GM18507 (cell line): Measurements from ENCODE around the gene ACAD10.
A peak's percentile ranks its signal among the peaks of the same experiment; 100 is the strongest.
"Not testable (repeated sequence)": the region's sequence is repeated elsewhere in the genome, so short reads cannot be mapped to it uniquely, and the experiment has no call there.

Experiments
- DNase-seq: peaks from one replicate; pipeline ENCODE4 v3.0.0; 2011; ENCODE audit warnings: low read depth; ENCODE audit not compliant: insufficient read length; ENCODE audit errors: extremely low spot score
- FAIRE-seq: peaks from 2 replicates; lab custom pipeline; 2011; peaks lifted over from hg19 to GRCh38; lab: Jason Lieb, UNC

ACAD10 gene

DNA sequence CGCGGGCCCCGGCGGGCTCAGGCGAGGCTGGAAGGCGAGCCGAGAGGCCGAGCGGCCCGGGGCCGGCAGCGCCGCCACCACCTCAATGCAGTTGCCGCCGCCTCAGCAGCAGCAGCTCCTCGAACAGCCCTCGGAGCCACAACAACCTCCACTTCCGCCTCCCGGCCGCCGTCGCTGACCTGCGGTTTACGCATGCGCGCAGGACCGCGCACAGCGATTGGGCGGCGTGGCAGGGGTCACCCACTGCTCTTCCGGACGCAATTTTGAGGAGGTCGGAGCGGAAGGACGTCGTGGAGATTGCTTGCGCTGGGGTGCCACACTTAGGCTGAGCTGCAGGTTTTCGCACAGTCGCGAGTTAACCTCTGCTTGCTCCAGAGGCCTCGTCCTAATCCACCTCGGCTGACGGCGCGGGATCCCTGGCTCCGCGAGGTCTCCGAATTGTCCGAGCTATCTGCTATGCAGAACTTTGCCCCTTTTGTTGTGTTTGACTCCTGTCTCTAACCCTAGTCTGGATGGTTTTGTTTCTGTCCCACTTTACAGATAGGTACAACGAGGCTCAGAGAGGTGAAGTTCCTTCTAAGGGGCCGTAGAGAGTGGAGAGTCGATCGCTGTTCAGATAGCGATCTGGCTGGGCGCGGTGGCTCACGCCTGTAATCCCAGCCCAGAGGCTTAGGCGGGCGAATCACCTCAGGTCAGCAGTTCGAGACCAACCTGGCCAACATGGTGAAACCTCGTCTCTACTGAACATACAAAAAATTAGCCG lies at the start of gene ACAD10, which contains the start of gene BRAP:
Gene ACAD10 (plus strand): TSS at position 243 of the 763 bp plus-strand sequence. CDS start 6,657 bp downstream, outside the sequence.
Gene BRAP (minus strand): TSS at position 146 of the 763 bp plus-strand sequence. CDS start 164 bp downstream, outside the sequence.
- FAIRE-seq (peak; percentile 96), DNase-seq (peak; percentile 97)

- DNase-seq: no peak
- no peak for FAIRE-seq
These were observed 49.5 kb upstream of the ACAD10 start for GRCh38 chr12:111636209-111636945.

GRCh38 chr12:111638556-111638955 lies 47.3 kb upstream of the ACAD10 start:
- FAIRE-seq (no peak), DNase-seq (no peak)

GRCh38 chr12:111640506-111640905 lies 45.3 kb upstream of the ACAD10 start:
- no peak for DNase-seq
- no peak for FAIRE-seq

GRCh38 chr12:111642681-111643426 lies 43.0 kb upstream of the ACAD10 start:
- DNase-seq (no peak), FAIRE-seq (no peak)

DNA sequence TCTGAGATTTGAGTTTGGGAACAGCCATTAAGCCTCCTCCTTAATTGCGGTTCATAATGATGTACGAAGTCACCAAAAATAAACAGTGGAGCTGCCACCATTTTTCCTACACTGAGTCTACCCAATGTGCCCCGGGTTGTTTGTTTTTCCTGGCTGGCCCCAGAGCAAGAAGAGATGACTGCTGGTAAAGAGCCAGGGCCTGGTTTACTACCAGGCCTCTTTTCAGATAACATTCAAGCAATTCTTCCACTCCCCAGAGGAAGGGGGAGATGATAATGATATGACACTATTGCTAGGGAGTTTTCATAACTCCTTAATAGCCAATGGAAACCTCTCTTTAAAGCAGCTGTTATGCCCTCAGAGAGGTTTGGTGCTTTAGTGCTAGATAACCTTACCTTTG lies 42.4 kb upstream of the ACAD10 start:
- no peak for DNase-seq

DNA sequence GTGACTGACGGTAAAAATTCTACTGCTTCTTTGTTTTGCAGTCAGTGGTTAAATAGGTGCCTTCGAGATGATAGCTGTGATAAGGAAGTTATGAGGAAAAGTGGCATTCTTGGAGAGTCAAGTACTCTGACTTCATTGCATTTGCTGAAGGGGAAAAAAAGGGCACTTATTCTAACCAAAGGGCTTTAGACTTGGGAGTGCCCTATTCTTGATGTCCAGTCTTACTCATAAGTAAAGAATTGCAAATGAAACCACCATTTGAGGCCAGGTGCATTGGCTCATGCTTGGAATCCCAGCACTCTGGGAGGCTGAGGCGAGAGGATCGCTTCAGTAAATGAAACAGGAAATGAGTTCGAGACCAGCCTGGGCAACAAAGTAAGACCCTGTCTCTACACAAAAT lies 40.4 kb upstream of the ACAD10 start:
- no peak for FAIRE-seq
- DNase-seq: no peak

More for the DNA sequence above, 42.4 kb upstream of the ACAD10 start:
- FAIRE-seq: no peak

DNA sequence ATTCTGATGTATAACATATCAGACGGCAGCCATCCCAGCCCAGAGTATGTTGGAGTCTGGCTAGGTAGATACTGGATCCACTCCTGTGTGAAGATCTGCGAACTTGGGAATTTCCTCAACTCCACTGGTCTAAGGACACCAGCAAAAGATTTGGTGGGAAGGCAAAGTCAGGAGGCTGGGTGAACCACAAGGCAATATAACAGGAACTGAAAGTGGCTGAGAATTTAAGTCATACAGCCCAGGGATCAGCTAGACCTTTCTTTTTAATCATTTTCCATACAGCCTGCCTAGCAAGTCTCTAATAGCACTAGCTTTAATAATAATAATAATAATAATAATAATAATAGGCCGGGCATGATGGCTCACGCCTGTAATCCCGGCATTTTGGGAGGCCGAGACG lies 34.9 kb upstream of the ACAD10 start:
- DNase-seq (no peak), FAIRE-seq (no peak)

DNA sequence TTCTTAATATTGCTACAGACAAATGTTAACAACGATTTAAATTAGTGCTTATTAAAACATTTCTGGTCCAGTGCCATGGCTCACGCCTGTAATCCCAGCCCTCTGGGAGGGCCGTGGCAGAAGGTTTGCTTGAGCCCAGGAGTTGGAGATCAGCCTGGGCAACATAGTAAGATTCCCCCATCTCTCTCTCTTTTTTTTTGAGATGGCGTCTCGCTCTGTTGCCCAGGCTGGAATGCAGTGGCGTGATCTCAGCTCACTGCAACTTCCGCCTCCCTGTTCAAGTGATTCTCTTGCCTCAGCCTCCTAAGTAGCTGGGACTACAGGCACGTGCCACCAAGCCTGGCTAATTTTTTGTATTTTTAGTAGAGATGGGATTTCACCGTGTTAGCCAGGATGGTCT lies 33.3 kb upstream of the ACAD10 start:
- not testable (repeated sequence) for DNase-seq, FAIRE-seq

GRCh38 chr12:111653596-111653995 lies 32.3 kb upstream of the ACAD10 start:
- no peak for DNase-seq
- no peak for FAIRE-seq

DNA sequence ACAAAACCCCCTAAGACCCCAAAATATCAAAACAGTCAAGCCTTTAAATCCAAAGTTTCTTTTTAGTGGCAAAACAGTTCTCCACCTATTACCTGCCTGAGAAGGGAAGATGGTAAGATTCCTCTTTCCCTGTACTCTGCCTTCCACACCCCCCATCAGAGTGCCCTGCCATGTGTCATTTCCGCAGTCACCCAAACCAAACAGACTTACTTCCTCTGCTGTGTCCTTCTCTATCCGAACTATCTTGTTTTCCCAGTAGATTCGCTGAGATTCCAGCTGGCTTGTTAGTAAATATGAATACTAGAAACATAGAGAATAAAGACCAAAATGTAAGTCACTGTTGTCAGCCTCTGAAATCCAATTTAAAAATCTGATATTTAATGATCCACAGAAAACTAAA lies 30.5 kb upstream of the ACAD10 start:
- FAIRE-seq (no peak), DNase-seq (no peak)

DNA sequence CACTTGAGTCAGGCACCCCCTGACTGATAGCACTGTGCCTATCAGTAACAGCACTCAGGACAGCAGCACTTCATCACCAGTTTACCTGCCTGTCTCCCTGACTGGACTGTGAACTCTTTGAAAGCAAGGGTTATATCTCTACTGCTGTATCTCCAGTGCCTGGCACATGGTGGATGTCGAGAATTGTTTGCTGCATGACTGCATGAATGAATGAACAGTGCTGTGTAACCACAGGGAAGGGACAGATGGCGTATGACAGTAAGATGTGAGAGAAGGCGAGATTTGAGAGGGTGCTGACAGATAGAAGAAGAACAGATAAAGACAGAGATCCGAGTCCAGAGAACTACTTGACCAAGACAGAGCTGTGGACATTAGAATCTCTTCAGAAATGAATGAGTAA lies 29.8 kb upstream of the ACAD10 start:
- FAIRE-seq (no peak), DNase-seq (no peak)

- DNase-seq (no peak), FAIRE-seq (no peak)
These were observed 21.4 kb upstream of the ACAD10 start for GRCh38 chr12:111664499-111664898.

DNA sequence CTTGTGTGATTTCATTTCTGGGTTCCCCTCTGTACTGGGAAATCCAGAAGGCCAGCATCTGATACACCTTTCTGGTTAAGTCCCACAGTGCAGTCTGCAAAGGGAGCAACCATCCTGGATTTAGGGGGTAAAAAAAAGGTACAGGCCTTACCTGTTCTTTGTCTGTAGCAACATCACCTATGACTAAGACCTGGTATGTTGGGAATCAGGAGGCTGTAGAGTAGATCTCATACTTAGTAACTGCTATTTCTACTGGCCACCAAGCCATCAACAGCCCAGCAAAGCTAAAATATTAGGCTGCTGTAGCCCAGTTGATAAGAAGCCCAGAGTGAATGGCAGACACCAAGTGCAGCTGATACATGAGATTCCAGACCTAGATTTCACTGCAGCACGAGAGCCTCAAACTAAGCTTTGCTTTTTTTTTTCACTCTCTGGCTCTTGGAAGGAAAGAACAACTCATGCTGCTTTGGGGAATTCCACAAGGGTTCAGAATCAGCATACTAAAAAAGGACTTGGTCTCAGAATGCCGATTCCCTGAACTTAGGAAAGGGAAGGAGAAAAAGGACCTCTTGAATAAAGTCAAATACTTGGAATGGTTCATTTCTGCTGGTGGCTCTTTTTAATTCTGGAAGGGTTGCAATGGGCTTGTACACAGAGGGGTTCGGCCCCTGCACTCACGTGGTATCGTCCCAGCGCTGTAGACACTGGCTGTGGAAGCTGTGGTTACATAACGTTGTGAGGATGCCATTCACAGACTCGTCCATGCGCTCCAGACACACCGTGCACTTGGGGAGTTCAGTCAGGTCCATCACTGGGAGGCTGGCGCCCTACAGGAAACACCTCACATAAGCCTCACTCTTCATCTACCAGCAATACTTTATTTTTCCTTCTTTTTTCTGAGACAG lies 20.6 kb upstream of the ACAD10 start:
- DNase-seq (no peak), FAIRE-seq (no peak)

DNA sequence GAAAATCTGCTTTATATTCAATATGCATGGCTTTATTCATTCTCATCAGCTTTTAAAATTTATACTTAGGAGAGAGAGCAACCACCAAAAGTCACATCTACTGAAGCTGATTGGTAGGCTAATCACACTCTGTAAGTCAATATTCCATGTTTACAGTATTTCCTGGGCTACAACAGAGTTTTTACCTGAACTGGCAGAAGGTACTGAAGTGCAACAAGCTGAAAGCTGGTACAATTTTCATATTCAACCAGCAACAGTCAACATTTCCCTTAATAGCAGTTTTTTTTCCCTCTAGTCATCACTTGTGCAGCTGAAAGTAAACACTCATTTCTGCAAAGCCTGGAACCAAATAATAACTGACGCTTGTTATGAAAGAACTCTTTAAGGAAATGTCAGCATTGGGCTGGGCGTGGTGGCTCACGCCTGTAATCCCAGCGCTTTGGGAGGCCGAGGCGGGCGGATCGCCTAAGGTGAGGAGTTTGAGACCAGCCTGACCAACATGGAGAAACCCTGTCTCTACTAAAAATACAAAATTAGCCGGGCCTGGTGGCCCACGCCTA lies 13.0 kb upstream of the ACAD10 start:
- no peak for DNase-seq
- no peak for FAIRE-seq

GRCh38 chr12:111673503-111673902 lies 12.3 kb upstream of the ACAD10 start:
- no peak for DNase-seq
- FAIRE-seq: no peak

DNA sequence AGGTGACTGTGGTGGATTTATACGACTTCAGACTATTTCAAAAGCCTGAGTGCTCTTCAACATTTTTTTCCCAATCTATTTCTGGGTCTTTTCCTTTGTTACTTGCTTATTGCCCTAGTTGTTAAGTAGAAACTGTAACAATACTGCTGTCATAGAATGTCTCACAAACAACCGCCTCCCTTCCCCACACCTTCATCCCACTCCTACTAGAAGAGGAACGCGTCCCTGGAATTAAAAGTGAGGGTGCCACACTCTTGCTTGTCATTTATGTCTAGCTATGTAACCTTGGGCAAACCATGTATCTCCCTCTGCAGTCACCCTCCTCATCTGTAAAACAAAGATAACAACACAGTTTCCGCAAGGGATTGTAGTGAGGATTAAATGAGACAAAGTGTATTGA lies 8.7 kb upstream of the ACAD10 start:
- DNase-seq (no peak), FAIRE-seq (no peak)

DNA sequence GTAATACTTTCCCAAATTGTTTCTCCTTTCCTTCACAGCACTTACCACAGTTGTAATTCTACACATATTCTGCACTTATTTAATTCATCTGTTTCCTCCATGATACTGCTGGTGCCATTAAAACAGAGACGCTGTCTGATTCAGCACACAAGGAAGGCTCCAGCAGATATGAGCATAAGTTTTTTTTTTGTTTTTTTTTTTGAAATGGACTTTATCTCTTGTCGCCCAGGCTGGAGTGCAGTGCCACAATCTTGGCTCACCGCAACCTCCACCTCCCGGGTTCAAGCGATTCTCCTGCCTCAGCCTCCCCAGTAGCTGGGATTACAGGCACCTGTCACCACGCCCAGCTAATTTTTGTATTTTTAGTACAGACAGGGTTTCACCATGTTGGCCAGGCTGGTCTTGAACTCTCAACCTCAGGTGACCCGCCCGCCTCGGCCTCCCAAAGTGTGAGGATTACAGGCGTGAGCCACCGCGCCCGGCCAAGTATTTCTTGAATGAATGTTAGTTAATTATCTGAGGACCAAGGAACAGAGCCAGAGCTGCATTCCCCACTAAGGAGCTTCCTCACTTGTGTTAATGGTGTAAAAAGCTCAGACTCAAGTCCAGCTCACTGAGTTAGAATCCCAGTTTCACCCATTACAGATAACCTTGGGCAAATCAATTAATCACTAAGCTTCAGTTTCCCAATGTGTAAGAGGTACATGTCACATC lies 1.2 kb upstream of the ACAD10 start:
- FAIRE-seq, DNase-seq: not testable (repeated sequence)
